Activated T-cell treated with anti-CD3 and anti-CD28 coated beads for 1 hour (primary cell): ENCODE measurements around the gene LSM10.

ENCODE experiments used
- DNase-seq: peaks from one replicate; pipeline ENCODE4 v3.0.0-alpha.2; 2020; ENCODE audit warnings: low read depth

LSM10 gene

GRCh38 chr1:36408479-36408878 lies 10.8 kb upstream of the LSM10 start:
- no peak for DNase-seq

DNA sequence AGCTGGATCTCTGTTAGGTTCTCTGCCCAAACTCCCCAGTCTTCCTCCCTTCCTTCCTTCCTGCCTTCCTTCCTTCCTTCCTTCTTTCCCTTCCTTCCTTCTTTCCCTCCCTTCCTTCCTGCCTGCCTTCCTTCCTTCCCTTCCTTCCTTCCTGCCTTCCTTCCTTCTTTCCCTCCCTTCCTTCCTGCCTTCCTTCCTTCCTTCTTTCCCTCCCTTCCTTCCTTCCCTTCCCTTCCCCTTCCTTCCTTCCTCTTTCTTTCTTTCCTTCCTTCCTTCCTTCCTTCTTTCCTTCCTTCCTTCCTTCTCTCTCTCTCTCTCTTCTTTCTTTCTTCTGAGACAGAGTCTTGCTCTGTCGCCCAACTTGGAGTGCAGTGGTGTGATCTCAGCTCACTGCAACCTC lies 8.7 kb upstream of the LSM10 start:
- DNase-seq, result no peak

- DNase-seq, result no peak
Observed at GRCh38 chr1:36402504-36402890, 4.8 kb upstream of the LSM10 start.

- no peak for DNase-seq
Observed at GRCh38 chr1:36401602-36402503, 4.1 kb upstream of the LSM10 start.

- peak; percentile 32 for DNase-seq
Observed at GRCh38 chr1:36400825-36401601, 3.3 kb upstream of the LSM10 start.

DNA sequence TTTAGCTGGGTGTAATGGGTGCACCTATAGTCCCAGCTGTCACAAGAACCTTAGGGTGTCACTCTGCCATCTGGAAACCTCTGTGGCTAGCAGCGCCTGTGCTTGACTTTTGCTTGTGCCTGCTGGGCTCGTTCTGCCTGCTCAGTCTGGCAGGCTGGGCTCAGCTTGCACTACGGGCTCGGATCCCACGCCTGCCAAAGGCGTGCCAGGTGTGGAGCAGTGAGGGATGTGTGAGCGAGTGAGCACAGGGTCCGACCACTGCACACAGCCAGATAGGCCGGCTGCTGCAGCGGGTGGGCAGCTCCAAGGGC lies 2.8 kb upstream of the LSM10 start:
- no peak for DNase-seq

DNA sequence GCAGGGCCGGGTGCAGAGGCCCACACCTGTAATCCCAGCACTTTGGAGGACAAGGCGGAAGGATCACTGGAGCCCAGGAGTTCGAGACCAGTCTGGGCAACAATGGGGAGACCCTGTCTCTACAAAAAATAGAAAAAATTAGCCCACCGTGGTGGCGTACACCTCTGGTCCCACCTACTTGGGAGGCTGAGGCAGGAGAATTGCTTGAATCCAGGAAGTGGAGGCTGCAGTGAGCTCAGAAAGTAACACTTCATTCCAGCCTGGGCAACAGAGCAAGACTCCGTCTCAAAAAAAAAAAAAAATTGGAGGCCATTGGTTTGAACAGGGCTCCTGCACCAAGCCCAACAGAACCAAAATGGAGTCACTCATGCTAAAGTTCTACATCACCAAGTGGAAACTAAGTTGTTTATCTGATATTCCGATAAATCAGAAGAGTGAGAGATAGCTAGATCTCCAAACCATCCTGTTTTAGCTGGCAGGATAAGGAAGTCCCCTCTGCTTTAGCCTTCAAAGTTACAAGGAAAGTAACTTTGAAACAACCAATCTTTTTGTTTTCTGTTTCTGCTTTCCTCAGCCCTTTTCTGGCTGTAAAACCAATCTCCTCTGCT lies 766 bp upstream of the LSM10 start:
- DNase-seq, result no peak

DNA sequence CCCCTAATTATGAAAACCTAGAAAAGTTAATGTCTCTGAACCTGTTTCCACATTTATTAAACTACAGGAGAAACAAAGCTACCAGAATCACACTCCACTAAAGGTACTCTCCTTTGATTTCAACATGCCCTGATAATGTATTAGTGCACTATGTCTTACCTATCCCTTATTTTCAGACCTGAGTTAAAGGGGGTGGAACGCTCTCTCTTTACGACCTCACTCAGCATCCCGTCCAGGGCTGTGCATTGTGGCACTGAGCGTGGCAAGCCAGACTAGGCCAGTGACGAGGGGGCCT lies 678 bp downstream of the LSM10 start:
- DNase-seq, result no peak

DNA sequence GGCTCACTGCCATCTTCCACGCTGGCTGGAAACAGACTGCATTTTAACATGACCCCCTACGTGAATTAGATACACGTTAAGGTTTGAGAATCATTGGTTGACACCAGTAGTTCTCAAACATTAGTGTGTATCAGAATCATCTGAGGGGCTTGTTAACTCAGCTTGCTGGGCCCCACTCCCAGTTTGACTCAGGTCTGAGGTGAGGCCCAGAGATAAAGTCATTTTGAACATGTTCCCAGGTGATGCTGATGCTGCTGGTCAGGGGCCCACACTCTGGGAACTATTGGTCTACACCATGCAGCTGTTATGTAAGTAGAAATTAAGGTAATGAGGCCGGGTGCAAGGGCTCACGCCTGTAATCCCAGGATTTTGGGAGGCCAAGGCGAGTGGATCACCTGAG lies 1.3 kb downstream of the LSM10 start:
- no peak for DNase-seq

DNA sequence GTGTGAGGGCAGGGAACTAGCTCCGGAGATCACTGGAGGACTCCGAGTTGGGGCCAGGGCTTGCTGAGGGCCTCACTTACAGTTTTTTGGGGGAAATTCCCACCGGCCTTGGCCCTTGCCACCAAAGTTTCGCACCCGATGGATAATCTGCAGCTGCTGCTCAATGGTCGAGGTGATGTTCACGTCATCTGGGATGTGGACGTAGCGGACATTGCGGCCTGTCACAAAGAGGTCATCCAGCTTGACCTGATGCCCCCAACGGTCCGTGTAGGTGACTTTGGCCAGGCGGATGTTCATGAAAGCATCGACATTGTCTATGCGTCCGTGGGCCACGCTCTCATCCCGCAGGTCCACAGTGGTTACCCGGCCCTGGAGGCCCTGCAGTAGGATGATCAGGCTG lies 4.0 kb downstream of the LSM10 start:
- no peak for DNase-seq

GRCh38 chr1:36392836-36393235 lies 4.9 kb downstream of the LSM10 start:
- no peak for DNase-seq

GRCh38 chr1:36391271-36391670 lies 6.4 kb downstream of the LSM10 start:
- DNase-seq, result no peak

DNA sequence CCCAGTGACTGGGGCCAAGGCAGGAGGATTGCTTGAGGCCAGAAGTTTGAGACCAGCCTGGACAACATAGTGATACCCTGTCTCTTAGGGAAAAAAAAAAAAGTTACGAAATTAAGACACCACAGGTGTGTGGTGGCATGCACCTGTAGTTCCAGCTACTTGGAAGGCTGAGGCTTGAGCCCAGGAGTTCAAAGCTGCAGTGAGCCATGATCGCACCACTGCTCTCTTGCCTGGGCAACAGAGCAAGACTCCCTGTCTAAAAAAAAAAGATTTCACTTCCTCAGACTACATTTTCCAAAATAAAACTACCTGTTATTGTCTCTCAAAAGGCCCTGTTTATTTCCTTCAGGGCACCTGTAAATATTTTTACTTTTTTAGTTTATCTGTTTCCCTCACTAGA lies 7.3 kb downstream of the LSM10 start:
- no peak for DNase-seq

DNA sequence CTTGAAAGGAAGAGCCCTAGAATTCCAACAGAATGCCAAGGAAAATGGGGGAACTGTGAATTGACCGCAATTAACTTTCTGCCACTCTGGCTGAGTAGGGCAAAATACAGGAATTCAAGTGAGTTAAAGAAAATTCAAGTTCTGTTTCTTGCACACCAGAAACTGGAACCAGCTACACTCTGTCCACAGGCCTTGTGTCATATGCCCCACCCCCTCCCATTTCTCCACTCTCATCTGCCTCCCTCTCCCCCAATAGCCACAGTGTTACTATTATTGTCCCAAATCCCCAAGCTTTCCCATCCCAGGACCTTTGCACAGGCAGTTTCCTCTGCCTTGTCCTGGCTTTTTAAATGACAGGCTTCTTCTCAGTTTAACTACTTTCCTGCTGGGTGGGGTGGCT lies 7.7 kb downstream of the LSM10 start:
- DNase-seq, result no peak

DNA sequence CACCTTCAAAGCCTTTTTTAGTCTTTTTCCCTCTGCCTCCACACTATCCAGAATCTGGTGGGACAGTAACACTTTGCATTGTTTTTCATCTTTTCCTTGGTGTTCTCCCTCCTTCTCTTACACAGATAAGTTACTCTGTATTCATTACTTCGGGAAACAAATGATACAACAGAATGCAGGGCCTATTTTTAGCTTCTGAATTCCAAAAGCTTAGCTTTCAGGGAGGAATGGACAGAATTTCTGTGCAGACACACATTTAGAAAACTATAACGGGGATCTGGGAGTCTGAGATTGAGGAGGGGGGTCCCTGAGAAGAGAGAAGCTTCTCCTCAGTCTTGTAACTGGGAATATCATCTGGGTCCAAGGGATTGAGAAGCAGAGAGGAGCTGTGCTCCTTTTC lies 8.4 kb downstream of the LSM10 start:
- no peak for DNase-seq

GRCh38 chr1:36387141-36387949 lies 10.4 kb downstream of the LSM10 start:
- no peak for DNase-seq

DNA sequence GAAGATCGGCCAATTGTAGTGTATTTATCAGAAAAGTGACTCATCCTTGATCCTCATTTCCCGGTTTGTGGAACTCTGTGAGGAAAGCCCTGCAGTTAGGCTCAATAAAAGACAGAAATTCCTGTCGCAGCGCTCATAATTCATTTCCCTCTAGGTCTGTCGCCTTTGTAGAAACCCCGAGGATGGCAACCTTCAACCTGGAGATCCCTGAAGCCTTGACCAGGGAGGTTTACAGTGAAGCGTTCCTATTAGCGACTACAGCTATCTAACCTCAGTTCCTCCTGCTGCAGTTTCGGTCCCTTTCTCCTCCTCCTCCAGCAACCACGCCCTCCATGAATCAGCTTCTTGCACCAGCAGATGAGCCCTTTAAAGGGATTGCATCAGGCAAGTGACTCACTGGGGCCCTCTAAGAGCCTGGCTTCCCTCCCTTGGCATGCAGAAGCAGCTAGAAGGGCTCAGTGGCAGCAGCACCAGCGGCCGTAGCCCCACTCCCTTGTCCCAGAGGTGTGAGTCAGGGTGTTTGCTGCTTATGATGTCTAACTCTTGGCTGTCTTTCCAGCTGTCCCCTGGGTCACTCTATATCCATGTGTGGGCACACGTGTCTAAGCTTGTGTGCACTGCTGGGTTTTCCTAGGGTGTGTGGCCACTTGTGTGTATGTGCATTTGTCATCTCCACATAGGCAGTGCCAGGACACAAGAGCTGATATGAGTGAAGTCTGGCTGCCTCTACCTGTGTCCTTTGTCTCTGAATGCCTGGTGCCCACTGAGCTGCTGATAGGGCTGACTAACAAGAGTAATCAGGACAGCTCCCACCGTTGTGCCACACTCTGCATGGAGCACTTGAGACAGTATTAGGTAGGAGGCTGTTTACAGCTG lies 11.2 kb downstream of the LSM10 start:
- peak; percentile 74 for DNase-seq

DNA sequence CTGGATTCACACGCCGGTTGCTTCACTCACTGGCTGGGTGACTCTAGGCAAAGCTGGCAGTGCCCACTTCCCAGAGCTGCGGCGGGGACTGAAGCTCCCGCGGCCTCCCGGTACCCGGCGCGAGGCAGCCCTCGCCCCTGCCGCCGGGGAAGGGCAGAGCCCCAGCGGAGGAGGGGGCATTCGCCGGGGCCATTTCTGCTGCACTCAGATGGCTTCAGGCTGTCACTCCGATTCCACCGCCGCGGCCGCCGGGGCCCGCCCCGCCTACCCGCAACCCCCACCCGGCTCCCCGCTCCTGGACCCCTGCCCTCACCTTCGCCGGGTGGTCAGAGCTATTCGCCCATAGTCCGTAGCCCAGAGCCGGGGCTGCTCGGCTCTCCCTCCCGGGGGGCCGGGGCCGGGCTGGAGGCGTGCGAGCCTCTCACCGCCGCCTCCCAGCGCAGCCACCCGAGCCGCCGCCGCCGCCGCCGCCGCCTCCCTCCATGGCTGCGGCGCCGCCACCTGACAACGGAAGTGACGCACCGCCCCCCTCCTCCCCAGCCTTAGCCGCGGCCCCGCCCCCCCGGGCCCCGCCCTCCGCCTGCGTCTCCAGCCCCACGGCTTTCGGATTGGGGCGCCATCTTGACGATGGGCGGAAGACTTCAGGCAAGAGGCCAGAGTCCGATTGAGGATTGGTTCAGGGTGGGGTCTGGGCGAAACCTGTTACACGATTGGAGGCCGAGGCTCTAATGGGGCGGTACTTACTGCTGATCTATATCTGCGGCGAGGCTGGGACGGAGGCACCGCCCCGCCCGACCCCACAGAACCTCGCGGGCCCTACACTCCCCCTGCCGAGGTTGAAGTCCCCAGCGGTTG lies 12.1 kb downstream of the LSM10 start, which contains the start of gene STK40:
STK40 (minus strand) TSS at position 515 of the 855 bp plus-strand sequence. CDS start 24,592 bp downstream, outside the sequence.
- peak; percentile 96 for DNase-seq

GRCh38 chr1:36384542-36385409 lies 12.9 kb downstream of the LSM10 start:
- peak; percentile 11 for DNase-seq
